SU-DHL-6 (cell line): ENCODE data around the gene TENT5C.

Experiments used
- EZH2phosphoT487 ChIP-seq: fragments of 200-600 bp; sonication (generic), shearing (Covaris generic); conservative IDR thresholded peaks from 2 replicates; pipeline ENCODE4 v1.6.1; 2018; ENCODE audit warnings: mild to moderate bottlenecking, antibody characterized with exemption, low read length, moderate library complexity, mixed read lengths
- TF ChIP-seq, protein P1 (sequence below): fragments of 200-600 bp; sonication (generic); IDR thresholded peaks from one replicate; pipeline ENCODE4 v1.5.1; 2017; ENCODE audit warnings: antibody characterized with exemption, mild to moderate bottlenecking, low read length, moderate library complexity; ENCODE audit not compliant: insufficient read depth, poor library complexity, severe bottlenecking

GRCh38 chr1:117661027-117661426, 55.2 kb downstream of the TENT5C start:
- TF ChIP-seq, protein P1, sequence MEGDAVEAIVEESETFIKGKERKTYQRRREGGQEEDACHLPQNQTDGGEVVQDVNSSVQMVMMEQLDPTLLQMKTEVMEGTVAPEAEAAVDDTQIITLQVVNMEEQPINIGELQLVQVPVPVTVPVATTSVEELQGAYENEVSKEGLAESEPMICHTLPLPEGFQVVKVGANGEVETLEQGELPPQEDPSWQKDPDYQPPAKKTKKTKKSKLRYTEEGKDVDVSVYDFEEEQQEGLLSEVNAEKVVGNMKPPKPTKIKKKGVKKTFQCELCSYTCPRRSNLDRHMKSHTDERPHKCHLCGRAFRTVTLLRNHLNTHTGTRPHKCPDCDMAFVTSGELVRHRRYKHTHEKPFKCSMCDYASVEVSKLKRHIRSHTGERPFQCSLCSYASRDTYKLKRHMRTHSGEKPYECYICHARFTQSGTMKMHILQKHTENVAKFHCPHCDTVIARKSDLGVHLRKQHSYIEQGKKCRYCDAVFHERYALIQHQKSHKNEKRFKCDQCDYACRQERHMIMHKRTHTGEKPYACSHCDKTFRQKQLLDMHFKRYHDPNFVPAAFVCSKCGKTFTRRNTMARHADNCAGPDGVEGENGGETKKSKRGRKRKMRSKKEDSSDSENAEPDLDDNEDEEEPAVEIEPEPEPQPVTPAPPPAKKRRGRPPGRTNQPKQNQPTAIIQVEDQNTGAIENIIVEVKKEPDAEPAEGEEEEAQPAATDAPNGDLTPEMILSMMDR, result no peak
- no peak for TF ChIP-seq EZH2phosphoT487
